NT2/D1 (cell line): ENCODE results near the gene POU6F2.

Experiments used
- SUZ12 ChIP-seq: IDR thresholded peaks from 2 replicates; pipeline ENCODE4 v1.6.1; 2011; ENCODE audit not compliant: insufficient read length, insufficient read depth; ENCODE audit errors: extremely low read depth
- ZNF274 ChIP-seq: IDR thresholded peaks from 2 replicates; pipeline ENCODE4 v1.6.1; 2011; ENCODE audit warnings: mild to moderate bottlenecking, low read depth, low read length

- TF ChIP-seq ZNF274 (no peak), SUZ12 (no peak)
Measured at GRCh38 chr7:39353615-39354376, 376.1 kb downstream of the POU6F2 start.
